ENCODE data around the gene MYBPC2.
"Not testable (repeated sequence)": the region's sequence is repeated elsewhere in the genome, so short reads cannot be mapped to it uniquely, and the experiment has no call there.

Gene MYBPC2

GRCh38 chr19:50473336-50473735 lies 40.6 kb downstream of the MYBPC2 start:
- DNase-seq (ENCODE audit: low read depth, low spot score); H3K4me3 ChIP-seq (ENCODE audit: low read length): not testable (repeated sequence)

- no peak overlapping the region for H3K4me3 ChIP-seq (ENCODE audit: low read length)
- no peak for DNase-seq (ENCODE audit: low read depth, low spot score)
Observed at GRCh38 chr19:50475101-50475568, 42.4 kb downstream of the MYBPC2 start.

- DNase-seq (ENCODE audit: low read depth, low spot score), result no peak
- H3K4me3 ChIP-seq (ENCODE audit: low read length), result no peak overlapping the region; the same call in 1 of the 2 replicates
Observed at GRCh38 chr19:50475736-50476223, 43.1 kb downstream of the MYBPC2 start.

- H3K4me3 ChIP-seq (ENCODE audit: low read length), result peak within 1 kb of the TSS; percentile 94
- DNase-seq (ENCODE audit: low read depth, low spot score), result peak; percentile 92
Observed at GRCh38 chr19:50476224-50476906, 43.7 kb downstream of the MYBPC2 start, which contains the start of the genes EMC10 and GARIN5A. Gene EMC10, plus strand, starts transcription at chr19:50476507. Its CDS starts 38 bp downstream, at chr19:50476545. Gene GARIN5A, minus strand, starts transcription at chr19:50476848. Its CDS starts 460 bp downstream, at chr19:50476388.

- peak overlapping the region; percentile 94 for H3K4me3 ChIP-seq (ENCODE audit: low read length)
- DNase-seq (ENCODE audit: low read depth, low spot score), result no peak
Observed at GRCh38 chr19:50476907-50477238, 44.2 kb downstream of the MYBPC2 start.

- no peak overlapping the region; the same call in 1 of the 2 replicates for H3K4me3 ChIP-seq (ENCODE audit: low read length)
Observed at GRCh38 chr19:50477751-50478515, 45.2 kb downstream of the MYBPC2 start.

GRCh38 chr19:50478901-50479715 lies 46.4 kb downstream of the MYBPC2 start:
- DNase-seq (ENCODE audit: low read depth, low spot score), result peak; percentile 83
- H3K4me3 ChIP-seq (ENCODE audit: low read length), result no peak overlapping the region

More at GRCh38 chr19:50477751-50478515, 45.2 kb downstream of the MYBPC2 start:
- DNase-seq (ENCODE audit: low read depth, low spot score), result no peak

GRCh38 chr19:50479761-50480251 lies 47.1 kb downstream of the MYBPC2 start:
- no peak for DNase-seq (ENCODE audit: low read depth, low spot score)

GRCh38 chr19:50480281-50481111 lies 47.8 kb downstream of the MYBPC2 start:
- H3K4me3 ChIP-seq (ENCODE audit: low read length), result no peak overlapping the region
- DNase-seq (ENCODE audit: low read depth, low spot score), result no peak

More at GRCh38 chr19:50479761-50480251, 47.1 kb downstream of the MYBPC2 start:
- H3K4me3 ChIP-seq (ENCODE audit: low read length), result no peak overlapping the region

- DNase-seq (ENCODE audit: low read depth, low spot score), result no peak
- no peak overlapping the region for H3K4me3 ChIP-seq (ENCODE audit: low read length)
Observed at GRCh38 chr19:50481351-50482149, 48.9 kb downstream of the MYBPC2 start.

- DNase-seq (ENCODE audit: low read depth, low spot score), result no peak
- H3K4me3 ChIP-seq (ENCODE audit: low read length), result no peak overlapping the region
Observed at GRCh38 chr19:50482271-50482855, 49.7 kb downstream of the MYBPC2 start.

GRCh38 chr19:50482916-50483315 lies 50.2 kb downstream of the MYBPC2 start:
- no peak for DNase-seq (ENCODE audit: low read depth, low spot score)
- no peak overlapping the region for H3K4me3 ChIP-seq (ENCODE audit: low read length)

GRCh38 chr19:50485284-50485955 lies 52.7 kb downstream of the MYBPC2 start:
- DNase-seq (ENCODE audit: low read depth, low spot score), result no peak
- no peak overlapping the region for H3K4me3 ChIP-seq (ENCODE audit: low read length)

- no peak overlapping the region for H3K4me3 ChIP-seq (ENCODE audit: low read length)
- DNase-seq (ENCODE audit: low read depth, low spot score), result peak; percentile 64
Observed at GRCh38 chr19:50486823-50487515, 54.3 kb downstream of the MYBPC2 start.

- H3K4me3 ChIP-seq (ENCODE audit: low read length), result no peak overlapping the region
- DNase-seq (ENCODE audit: low read depth, low spot score), result no peak
Observed at GRCh38 chr19:50488389-50489194, 55.9 kb downstream of the MYBPC2 start.

Measured in Jurkat, Clone E6-1 (cell line).